ENCODE data around the gene PLEKHD1. TPM values are rescaled to one million over a fixed set of nuclear protein-coding genes. Genes with fewer than 3 reads are reported as not detected.

PLEKHD1 gene
- total and polyA plus RNA-seq, 7 donors = 0.01 to 0.69 (median 0.04) TPM; not detected in 1

- 80 to 100% (median 94%) methylated on average over 1 of the region's 1 CpG for WGBS, 3 donors
- Histone ChIP-seq H3K36me3 (ENCODE audit: insufficient read depth in 1 of 2, low read depth in 1 of 2) (no peaks in the 10 kb centered on the region), H3K4me3 (no peak overlapping the region), H3K9me3 (no peaks in the 10 kb centered on the region), H3K4me1 (peaks cover 4% of the 10 kb centered on the region), H3K27ac (no peak overlapping the region), H3K27me3 (ENCODE audit: insufficient read depth in 3 of 3, low read length in 2 of 3) (peaks cover 0 to 2% (median 0%) of the 10 kb centered on the region in 3 donors)
- no peak for TF ChIP-seq CTCF (IDR thresholded peaks at IDR 0.05)
- no peak for ATAC-seq
- no peak for DNase-seq
- intact Hi-C loops (cut with DNase I) = loop anchor here (5.0 kb wide), 2 partner anchors 34 to 189 kb away; partner anchors contain the start of gene CCDC177 (in 1 of the 2)
Observed at GRCh38 chr14:69537900-69538299, 53.4 kb downstream of the PLEKHD1 start.

- intact Hi-C loops (cut with DNase I) = loop anchor here (5.0 kb wide), 2 partner anchors 34 to 189 kb away; partner anchors contain the start of gene CCDC177 (in 1 of the 2)
- no peak for TF ChIP-seq CTCF (IDR thresholded peaks at IDR 0.05)
- H3K36me3 ChIP-seq (ENCODE audit: insufficient read depth in 1 of 2, low read depth in 1 of 2) = no peaks in the 10 kb centered on the region
- H3K27me3 ChIP-seq (ENCODE audit: insufficient read depth in 3 of 3, low read length in 2 of 3) = peaks cover 0 to 2% (median 0%) of the 10 kb centered on the region in 3 donors
- WGBS, 3 donors = 89 to 97% (median 97%) methylated on average over 1 of the region's 1 CpG
- DNase-seq = no peak
- ATAC-seq = no peak
- H3K27ac ChIP-seq = no peak overlapping the region
- no peaks in the 10 kb centered on the region for H3K9me3 ChIP-seq
- H3K4me3 ChIP-seq = no peak overlapping the region
- peaks cover 4% of the 10 kb centered on the region for H3K4me1 ChIP-seq
Observed at GRCh38 chr14:69538766-69539165, 54.2 kb downstream of the PLEKHD1 start.

GRCh38 chr14:69539631-69540410, 55.3 kb downstream of the PLEKHD1 start:
- 57 to 68% (median 66%) methylated on average over 6 of the region's 6 CpGs for WGBS, 3 donors
- Histone ChIP-seq H3K27ac (no peak overlapping the region), H3K27me3 (ENCODE audit: insufficient read depth in 3 of 3, low read length in 2 of 3) (peaks cover 0 to 4% (median 0%) of the 10 kb centered on the region in 3 donors), H3K4me3 (no peak overlapping the region), H3K9me3 (no peaks in the 10 kb centered on the region), H3K36me3 (ENCODE audit: insufficient read depth in 1 of 2, low read depth in 1 of 2) (no peaks in the 10 kb centered on the region), H3K4me1 (peaks cover 4% of the 10 kb centered on the region)
- intact Hi-C loops (cut with DNase I) = loop anchor here (5.0 kb wide), 2 partner anchors 32 to 187 kb away; partner anchors contain the start of gene CCDC177 (in 1 of the 2)
- TF ChIP-seq CTCF (IDR thresholded peaks at IDR 0.05) = no peak
- peak in 1 of 2 donors; percentile 41 for DNase-seq
- ATAC-seq = no peak

DNA sequence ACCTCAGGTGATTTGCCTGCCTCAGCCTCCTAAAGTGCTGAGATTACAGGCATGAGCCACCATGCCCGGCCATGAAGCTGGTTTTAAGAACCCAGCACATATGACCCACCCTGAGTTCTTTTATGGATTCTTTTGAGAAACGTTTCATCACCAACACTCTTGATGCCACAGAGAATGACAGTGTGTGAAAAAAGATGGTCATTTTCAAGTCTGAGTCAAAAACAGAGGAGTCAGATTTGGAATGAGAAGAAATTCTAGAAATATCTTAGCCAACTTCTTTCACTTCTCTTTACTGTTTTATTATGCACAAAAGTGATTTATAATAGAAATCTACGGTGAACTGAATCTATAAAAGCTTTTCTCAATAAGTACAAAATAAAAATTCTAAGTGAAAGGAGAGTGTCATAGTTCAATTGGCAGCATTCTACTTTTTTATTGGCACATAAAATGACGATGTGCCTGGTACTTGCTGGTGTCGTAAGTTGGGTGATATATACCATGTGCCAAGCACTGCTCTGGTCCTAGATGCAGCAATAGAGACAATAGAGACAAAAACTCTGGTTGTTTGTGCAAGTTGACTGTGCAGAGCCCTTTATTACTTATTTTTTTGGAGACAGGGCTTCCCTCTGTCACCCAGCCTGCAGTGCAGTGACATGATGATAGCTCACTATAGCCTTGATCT, 56.3 kb downstream of the PLEKHD1 start:
- H3K9me3 ChIP-seq = no peaks in the 10 kb centered on the region
- H3K27me3 ChIP-seq (ENCODE audit: insufficient read depth in 3 of 3, low read length in 2 of 3) = peaks cover 0 to 4% (median 0%) of the 10 kb centered on the region in 3 donors
- H3K4me1 ChIP-seq = peaks cover 4% of the 10 kb centered on the region
- 61 to 76% (median 67%) methylated on average over 5 of the region's 5 CpGs for WGBS, 3 donors
- no peak for DNase-seq
- intact Hi-C loops (cut with DNase I) = no loop called here
- H3K4me3 ChIP-seq = no peak overlapping the region
- H3K36me3 ChIP-seq (ENCODE audit: insufficient read depth in 1 of 2, low read depth in 1 of 2) = no peaks in the 10 kb centered on the region
- no peak overlapping the region for H3K27ac ChIP-seq
- TF ChIP-seq CTCF (IDR thresholded peaks at IDR 0.05) = no peak
- ATAC-seq = no peak

All from psoas muscle (tissue), 8 donors.